ENCODE data around the gene DDX53.

The DDX53 gene

DNA sequence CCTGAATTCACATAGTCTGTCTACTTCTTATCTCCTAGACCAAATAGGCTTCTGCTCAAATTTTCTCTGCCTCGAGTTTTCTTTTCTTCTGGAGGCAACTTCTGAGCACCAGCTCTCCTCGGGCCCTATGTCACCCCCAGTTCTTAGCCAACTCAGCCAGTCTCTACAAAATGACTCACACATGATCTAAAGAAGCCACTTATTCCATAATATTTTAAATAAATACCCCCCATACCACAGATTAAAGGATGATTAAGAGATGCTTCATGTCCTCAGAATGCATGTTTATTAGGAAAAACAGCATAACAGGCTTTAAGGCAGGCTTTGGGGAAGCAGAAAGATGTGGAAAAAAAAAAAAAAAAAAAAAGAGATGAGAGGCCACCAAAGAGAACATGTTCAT, 36.6 kb upstream of the DDX53 start:
- Histone ChIP-seq H3K36me3 (ENCODE audit: control insufficient read depth, insufficient read depth, low read length) (no peaks in the 10 kb centered on the region), H3K27me3 (replicated peaks; ENCODE audit: control insufficient read depth, insufficient read depth, low read length) (no peaks in the 10 kb centered on the region), H3K4me3 (replicated peaks; ENCODE audit: low read depth, low read length) (no peak overlapping the region)
- no peak for DNase-seq (ENCODE audit: extremely low read depth, insufficient read length)
- TF ChIP-seq, protein P1, sequence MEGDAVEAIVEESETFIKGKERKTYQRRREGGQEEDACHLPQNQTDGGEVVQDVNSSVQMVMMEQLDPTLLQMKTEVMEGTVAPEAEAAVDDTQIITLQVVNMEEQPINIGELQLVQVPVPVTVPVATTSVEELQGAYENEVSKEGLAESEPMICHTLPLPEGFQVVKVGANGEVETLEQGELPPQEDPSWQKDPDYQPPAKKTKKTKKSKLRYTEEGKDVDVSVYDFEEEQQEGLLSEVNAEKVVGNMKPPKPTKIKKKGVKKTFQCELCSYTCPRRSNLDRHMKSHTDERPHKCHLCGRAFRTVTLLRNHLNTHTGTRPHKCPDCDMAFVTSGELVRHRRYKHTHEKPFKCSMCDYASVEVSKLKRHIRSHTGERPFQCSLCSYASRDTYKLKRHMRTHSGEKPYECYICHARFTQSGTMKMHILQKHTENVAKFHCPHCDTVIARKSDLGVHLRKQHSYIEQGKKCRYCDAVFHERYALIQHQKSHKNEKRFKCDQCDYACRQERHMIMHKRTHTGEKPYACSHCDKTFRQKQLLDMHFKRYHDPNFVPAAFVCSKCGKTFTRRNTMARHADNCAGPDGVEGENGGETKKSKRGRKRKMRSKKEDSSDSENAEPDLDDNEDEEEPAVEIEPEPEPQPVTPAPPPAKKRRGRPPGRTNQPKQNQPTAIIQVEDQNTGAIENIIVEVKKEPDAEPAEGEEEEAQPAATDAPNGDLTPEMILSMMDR (IDR thresholded peaks at IDR 0.05; ENCODE audit: insufficient read depth, low read length, poor library complexity, severe bottlenecking) = no peak

DNA sequence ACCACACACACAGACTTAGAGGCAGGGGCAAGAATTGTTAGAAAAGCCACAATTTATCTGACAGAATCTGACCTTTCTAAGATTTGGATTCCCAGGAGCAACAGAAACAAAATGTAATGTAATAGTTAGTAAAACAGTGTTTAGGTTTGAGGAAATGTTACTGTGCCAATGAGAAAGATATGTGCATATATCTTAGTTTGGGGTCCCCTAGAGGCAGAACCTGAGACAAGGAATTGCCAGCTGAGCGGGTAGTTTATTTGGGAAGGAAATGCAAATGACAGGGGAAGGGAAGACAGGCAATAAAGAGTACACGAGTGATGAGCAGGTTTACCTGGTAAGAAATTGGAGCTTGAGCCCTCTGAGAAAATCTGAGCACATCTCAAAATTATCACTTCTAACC, 31.3 kb upstream of the DDX53 start:
- DNase-seq (ENCODE audit: extremely low read depth, insufficient read length) = no peak
- TF ChIP-seq, protein P1 (IDR thresholded peaks at IDR 0.05; ENCODE audit: insufficient read depth, low read length, poor library complexity, severe bottlenecking) = no peak
- Histone ChIP-seq H3K36me3 (ENCODE audit: control insufficient read depth, insufficient read depth, low read length) (no peaks in the 10 kb centered on the region), H3K4me3 (replicated peaks; ENCODE audit: low read depth, low read length) (no peak overlapping the region), H3K27me3 (replicated peaks; ENCODE audit: control insufficient read depth, insufficient read depth, low read length) (no peaks in the 10 kb centered on the region)

DNA sequence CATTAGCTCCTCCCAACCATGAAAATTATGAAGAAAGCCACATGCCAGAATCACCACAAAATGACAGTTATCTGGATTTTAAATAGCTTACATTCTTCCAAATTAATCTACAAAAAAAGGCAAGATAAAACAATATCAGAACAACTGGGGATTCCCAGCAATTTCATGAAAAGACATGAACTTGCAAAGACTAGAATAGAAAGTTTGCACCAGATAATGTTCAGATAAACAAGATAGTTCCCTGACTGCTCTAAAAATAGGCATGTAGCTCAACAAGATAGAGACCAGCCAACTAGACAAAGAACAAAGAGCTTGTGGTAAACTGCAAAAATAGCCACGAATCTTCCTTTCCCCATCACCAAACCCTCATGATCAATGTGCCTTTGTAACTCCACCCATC, 30.3 kb upstream of the DDX53 start:
- TF ChIP-seq, protein P1 (IDR thresholded peaks at IDR 0.05; ENCODE audit: insufficient read depth, low read length, poor library complexity, severe bottlenecking) = no peak
- DNase-seq (ENCODE audit: extremely low read depth, insufficient read length) = no peak
- no peaks in the 10 kb centered on the region for H3K27me3 ChIP-seq (replicated peaks; ENCODE audit: control insufficient read depth, insufficient read depth, low read length)
- no peaks in the 10 kb centered on the region for H3K36me3 ChIP-seq (ENCODE audit: control insufficient read depth, insufficient read depth, low read length)
- H3K4me3 ChIP-seq (replicated peaks; ENCODE audit: low read depth, low read length) = no peak overlapping the region

DNA sequence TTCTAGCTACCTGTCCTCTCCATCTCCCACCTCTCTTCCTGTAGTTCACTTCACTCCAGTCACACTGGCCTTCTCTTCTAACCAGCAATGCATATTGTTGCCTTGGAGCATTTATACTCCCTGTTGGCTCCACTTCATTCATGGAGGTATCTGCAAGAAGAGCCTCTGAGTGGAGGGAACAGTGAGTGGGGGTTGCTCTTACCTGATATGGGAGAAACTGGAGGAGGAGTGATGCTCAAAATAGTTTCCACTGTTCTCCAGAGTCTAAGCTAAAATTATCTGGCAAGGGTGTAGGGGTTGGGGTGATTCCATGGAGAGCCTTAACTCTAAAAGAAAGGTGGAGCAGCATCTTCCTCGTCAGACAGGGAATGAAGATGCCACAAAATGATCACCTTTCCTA, 28.9 kb upstream of the DDX53 start:
- H3K27me3 ChIP-seq (replicated peaks; ENCODE audit: control insufficient read depth, insufficient read depth, low read length) = no peaks in the 10 kb centered on the region
- no peaks in the 10 kb centered on the region for H3K36me3 ChIP-seq (ENCODE audit: control insufficient read depth, insufficient read depth, low read length)
- DNase-seq (ENCODE audit: extremely low read depth, insufficient read length) = no peak
- TF ChIP-seq, protein P1 (IDR thresholded peaks at IDR 0.05; ENCODE audit: insufficient read depth, low read length, poor library complexity, severe bottlenecking) = no peak
- H3K4me3 ChIP-seq (replicated peaks; ENCODE audit: low read depth, low read length) = no peak overlapping the region

DNA sequence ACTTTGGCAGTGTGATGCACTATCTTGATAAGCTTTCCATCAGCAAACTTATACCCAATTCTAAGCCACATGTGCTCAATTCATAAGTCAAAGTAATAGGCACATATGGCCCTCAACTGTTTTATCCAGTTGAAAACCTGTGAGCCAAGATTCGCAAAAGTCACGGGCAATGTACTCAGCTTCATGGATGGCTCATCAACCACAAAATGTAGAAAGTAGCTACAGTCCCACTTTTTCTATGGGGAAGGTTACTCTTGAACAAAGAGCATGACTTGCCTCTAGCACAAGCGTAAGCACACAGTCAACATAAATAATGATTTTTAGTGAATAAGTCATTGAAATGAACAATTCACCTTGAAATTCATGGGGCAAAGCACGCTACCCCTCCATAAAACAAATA, 25.1 kb upstream of the DDX53 start:
- DNase-seq (ENCODE audit: extremely low read depth, insufficient read length) = no peak
- Histone ChIP-seq H3K36me3 (ENCODE audit: control insufficient read depth, insufficient read depth, low read length) (no peaks in the 10 kb centered on the region), H3K4me3 (replicated peaks; ENCODE audit: low read depth, low read length) (no peak overlapping the region), H3K27me3 (replicated peaks; ENCODE audit: control insufficient read depth, insufficient read depth, low read length) (no peaks in the 10 kb centered on the region)
- TF ChIP-seq, protein P1 (IDR thresholded peaks at IDR 0.05; ENCODE audit: insufficient read depth, low read length, poor library complexity, severe bottlenecking) = no peak

DNA sequence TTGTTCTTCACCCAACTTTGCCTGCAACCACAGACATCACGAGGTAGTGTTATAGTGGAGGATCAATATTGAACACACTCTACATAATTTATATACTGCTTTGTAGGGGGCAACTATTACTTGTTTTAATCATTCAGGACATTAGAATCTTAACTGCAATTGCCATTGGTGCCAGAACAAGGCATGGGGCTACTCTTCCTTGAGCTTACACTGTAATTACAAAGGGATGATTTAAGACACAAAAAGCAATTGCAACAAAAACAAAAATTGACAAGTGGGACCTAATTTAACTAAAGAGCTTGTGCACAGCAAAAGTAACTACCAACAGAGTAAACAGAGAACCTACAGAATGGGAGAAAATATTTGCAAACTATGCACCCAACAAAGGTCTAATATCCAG, 24.0 kb upstream of the DDX53 start:
- no peak overlapping the region for H3K4me3 ChIP-seq (replicated peaks; ENCODE audit: low read depth, low read length)
- no peaks in the 10 kb centered on the region for H3K36me3 ChIP-seq (ENCODE audit: control insufficient read depth, insufficient read depth, low read length)
- no peak for DNase-seq (ENCODE audit: extremely low read depth, insufficient read length)
- TF ChIP-seq, protein P1 (IDR thresholded peaks at IDR 0.05; ENCODE audit: insufficient read depth, low read length, poor library complexity, severe bottlenecking) = no peak
- H3K27me3 ChIP-seq (replicated peaks; ENCODE audit: control insufficient read depth, insufficient read depth, low read length) = no peaks in the 10 kb centered on the region

Data from GM06990 (cell line).